GM18517 (cell line): ENCODE data around the gene GPAM.
A peak's percentile ranks its signal among the peaks of the same experiment; 100 is the strongest.
"Not testable (repeated sequence)": the region's sequence is repeated elsewhere in the genome, so short reads cannot be mapped to it uniquely, and the experiment has no call there.

ENCODE experiments used
- ATAC-seq: cut with Tn5 transposase; IDR thresholded peaks from one replicate; pipeline ENCODE4 v1.9.1; 2021; ENCODE audit warnings: mild to moderate bottlenecking, moderate library complexity; ENCODE audit not compliant: unreplicated experiment

GPAM gene

DNA sequence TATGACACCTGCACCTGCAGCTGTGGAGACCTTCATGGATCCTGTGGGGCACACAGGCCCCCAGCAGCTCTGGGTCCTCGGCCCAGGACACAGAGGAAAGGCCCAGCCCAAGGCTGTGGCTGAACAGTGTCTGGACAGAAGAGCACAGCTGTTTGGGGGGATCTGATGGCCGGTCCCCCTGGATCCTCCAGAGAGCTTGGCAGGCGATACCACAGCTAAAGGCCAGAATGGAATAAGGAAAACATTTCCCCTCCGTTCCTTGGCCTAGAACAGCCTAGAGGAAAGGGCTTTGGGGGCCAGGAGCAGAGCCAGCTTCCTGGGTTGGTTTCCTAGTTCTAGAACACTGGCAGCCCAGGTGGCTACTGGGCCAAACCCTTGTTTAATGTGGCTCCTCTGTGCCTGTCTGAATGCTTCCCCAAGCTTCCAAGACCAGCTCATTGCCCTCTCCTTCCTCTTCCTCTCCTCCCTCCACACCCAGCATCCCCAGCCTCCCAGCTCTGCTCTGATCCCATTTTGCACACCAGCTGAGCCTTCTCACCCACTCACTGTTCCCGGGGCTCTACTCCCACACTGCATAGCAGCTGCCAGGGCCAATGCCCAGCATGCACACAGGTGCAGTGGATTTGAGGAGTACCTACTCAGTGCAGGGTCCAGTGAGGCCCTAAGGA lies 46.9 kb downstream of the GPAM start:
- ATAC-seq: no peak

DNA sequence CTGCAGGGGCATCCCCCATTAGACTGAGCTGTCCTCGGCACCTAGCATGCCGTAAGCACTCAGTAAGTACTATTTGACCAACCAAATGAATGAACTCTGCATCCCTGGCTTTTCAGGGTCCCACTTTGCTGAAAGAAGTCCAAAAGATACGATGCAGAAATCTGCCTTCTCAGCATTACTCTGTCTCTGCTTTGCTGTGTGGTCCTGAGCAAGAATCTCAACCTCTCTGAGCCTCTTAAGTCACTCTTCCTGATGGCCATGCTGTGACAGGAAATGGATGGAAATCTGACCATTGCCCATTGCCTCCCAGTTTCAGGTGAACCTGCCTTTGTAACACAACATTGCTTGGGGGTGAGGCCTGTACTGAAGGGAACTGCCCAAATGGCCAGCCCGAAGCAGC lies 48.0 kb downstream of the GPAM start:
- no peak for ATAC-seq

DNA sequence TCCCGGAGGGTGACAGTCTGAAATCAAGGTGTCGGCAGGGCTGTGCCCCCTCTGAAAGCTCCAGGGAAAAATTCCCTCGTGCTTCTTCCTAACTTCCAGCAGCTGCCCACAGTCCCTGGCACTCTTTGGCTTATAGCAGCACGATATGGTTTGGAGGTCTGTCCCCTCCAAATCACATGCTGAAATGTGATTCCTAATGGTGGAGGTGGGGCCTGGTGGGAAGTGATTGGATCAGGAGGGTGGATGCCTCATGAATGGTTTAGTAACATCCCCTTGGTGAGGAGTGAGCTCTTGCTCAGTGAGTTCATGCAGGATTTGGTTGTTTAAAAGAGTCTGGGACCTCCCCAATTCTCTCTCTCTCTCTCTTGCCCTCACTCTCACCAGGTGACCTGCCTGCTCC lies 51.1 kb downstream of the GPAM start:
- no peak for ATAC-seq

DNA sequence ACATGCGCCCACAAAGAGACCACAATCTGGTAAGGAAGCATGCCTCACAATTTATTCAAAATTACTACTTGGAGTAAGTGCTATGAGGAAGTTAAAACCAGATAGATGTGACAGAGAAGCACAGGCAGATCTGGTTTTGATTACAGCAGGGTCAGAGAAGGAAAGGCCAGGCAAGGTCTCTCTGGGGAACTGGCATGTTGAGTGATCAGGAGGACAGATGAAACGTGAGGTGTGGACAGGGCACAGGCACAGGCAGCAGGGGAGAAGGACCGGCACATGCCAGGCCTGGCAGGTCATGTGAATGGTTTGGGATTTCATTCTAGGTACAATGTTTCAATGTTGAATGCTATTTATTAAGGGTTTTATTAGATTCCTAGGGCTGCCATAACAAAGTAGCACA lies 51.6 kb downstream of the GPAM start:
- no peak for ATAC-seq

DNA sequence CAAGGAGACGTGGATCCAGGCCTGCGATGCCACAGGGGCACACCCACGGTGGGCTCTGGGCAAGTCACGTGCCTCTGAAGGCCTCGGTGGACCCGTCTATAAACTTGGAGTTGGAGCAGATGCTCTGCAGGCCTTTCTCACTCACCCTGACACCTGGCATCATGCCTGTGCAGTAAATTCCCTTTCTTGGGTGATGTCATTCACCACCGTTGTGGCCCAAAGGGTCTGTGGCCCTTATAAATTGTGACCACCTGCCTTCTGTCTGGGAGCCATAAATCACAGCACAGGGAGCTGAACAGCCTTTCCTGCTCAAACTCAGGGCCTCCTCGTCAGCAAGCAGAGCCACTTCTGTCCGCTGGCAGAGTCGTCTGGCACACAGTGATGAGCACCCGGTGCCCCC lies 52.2 kb downstream of the GPAM start:
- ATAC-seq: no peak

DNA sequence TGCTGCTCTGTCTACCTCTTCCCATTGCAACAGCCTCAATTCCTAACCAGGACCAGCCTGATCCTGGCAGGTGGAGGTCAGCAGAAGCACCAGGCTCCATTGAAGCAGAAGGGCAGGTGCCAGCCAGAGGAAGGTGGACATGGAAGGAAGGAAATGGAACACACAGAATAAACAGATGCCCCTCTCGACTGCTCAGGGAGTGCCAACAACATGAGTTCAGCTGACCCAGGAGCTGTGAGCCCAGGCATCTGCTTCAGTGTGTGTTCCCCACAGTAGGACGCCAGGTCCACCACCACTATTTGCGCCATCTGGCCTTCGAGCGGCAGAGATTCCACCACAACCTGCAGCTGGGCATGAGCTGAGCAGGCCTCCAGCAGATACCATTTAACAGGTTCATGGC lies 56.7 kb downstream of the GPAM start:
- no peak for ATAC-seq

DNA sequence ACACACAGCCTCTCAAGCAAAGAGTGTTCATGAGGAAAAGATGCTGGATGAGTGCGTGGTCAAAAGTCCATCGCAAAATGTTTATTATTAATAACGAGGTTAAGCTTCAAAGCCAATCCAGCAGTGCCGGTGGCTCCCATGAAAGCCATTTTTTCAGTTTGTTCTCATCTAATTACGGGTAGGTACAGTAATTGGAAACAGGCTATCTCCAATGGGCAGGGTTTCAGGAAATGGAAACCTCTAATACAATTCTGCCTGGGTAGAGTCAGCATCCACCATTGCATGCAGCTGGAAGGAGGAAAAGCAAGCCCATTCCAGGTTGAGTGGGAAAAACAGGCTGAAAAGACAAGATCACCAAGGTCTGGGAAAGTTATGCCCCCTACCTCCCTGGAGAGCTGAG lies 57.4 kb downstream of the GPAM start:
- ATAC-seq: no peak

DNA sequence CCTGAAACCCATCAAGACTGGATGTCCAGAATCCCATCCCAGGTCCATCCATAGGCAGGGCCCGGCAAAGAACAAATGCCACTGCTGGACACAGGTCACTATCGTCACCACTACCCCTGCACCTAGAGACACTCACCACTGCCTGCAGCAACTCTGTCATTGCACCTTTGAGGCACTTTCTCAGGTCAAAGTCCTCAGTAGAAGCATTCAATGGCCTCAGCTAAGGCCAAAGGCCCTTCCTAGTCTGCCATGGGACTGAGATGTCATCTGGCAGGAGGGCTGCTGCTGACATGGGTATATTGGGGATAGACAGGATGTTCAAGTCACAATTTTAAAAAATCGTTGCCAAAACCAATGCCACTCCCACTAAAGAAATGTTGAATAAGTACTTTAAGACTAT lies 58.7 kb downstream of the GPAM start:
- ATAC-seq: no peak

DNA sequence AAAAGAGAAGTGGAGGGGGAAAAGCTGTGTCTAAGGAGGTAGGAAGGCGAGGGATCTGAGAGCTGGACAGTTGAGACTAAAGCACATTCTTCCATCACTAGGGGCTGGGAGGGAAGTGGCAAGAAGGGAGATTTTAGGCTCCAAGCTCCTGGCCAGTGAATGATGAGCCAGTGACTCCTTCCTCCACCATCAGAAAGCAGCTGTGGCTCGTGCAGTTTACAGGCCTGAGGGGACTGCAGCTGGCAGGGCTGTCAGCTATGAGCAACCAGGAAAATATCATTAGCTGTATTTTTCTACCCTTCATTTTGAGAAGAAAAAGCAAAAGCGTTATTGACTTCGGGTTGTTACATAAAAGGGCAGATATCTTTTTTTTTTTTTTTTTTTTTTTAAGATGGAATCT lies 60.7 kb downstream of the GPAM start:
- ATAC-seq: no peak

DNA sequence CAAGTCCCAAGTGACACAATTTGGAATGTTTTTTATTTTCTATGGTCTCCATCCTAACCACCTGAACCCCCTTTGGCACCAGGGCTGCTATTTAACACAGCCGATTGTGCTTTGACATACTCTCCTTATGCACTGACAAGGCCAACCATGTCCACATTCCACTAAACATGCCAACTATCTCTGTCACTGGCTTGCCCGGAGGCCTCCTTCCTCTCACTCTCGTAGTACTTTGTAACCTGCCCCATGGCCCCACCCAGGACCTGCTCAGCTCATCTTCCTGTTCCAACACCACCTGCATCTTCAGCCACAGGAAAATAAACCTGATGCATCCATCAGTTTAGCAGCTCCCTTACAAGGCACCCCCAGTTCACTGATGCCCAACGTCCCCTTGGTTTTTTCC lies 63.1 kb downstream of the GPAM start:
- ATAC-seq: no peak

DNA sequence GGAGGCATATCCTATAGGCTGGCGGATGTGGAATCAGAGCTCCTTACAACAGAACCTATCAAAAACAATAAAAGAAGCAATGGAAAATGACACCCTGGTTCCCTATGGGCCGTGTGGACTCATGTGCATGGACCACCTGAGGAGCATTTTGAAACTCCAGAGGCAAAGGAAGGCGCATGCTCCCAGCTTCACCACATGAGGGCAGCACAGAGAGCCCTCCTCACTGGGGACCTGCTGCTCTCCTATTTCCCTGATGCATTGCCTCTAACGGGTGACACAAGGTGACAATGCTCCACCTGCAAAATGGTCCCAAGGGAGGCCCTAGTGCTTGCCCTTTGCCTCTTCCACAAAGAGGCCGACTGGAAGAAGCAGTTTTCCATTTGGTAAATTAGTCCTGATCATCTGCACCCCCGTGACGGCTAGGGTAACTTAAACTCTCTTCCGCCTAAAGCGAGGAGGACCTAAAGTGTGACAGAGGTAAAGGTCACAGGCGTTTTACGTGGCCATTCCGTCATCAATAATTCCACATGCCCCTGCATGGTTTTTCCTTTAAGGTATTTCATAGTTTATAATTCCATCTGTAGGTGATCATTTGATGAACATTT lies 67.7 kb downstream of the GPAM start:
- ATAC-seq: peak; percentile 83

DNA sequence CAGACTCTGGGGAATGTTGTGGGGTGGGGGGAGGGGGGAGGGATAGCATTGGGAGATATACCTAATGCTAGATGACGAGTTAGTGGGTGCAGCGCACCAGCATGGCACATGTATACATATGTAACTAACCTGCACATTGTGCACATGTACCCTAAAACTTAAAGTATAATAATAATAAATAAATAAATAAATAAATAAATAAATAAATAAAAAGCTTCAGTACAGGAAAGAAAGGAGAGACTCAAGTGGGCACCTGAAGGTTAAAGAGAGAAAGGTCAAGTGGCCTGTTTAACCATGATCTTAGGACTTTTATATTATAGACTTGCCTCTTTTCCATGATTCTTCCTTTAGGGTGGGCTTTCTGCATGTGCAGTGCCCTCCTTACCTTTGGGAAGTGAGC lies 73.8 kb downstream of the GPAM start:
- ATAC-seq: not testable (repeated sequence)
